GM10266 (cell line): ENCODE results near the gene IQSEC3.

ENCODE experiments used
- DNase-seq: peaks from one replicate; pipeline ENCODE4 v3.0.0; 2012; ENCODE audit errors: extremely low spot score
- CTCF ChIP-seq: IDR thresholded peaks from 2 replicates; pipeline ENCODE4 v1.5.1; 2012; ENCODE audit warnings: mild to moderate bottlenecking, low read depth; ENCODE audit not compliant: control insufficient read depth, insufficient read depth; ENCODE audit errors: missing control alignments

The IQSEC3 gene

GRCh38 chr12:174596-174995, 108.0 kb downstream of the IQSEC3 start:
- no peak for TF ChIP-seq CTCF
- DNase-seq, result no peak

- no peak for DNase-seq
These were observed 108.7 kb downstream of the IQSEC3 start for GRCh38 chr12:175250-175649.

GRCh38 chr12:175759-176158, 109.2 kb downstream of the IQSEC3 start:
- no peak for TF ChIP-seq CTCF
- DNase-seq, result no peak

More at GRCh38 chr12:175250-175649, 108.7 kb downstream of the IQSEC3 start:
- no peak for TF ChIP-seq CTCF

GRCh38 chr12:176321-177181, 110.0 kb downstream of the IQSEC3 start:
- no peak for TF ChIP-seq CTCF
- no peak for DNase-seq

GRCh38 chr12:177336-177979, 110.9 kb downstream of the IQSEC3 start:
- TF ChIP-seq CTCF, result no peak

GRCh38 chr12:177980-178828, 111.6 kb downstream of the IQSEC3 start:
- DNase-seq, result no peak
- TF ChIP-seq CTCF, result no peak

More at GRCh38 chr12:177336-177979, 110.9 kb downstream of the IQSEC3 start:
- no peak for DNase-seq
